GM18517 (cell line): ENCODE measurements around the gene KLHL30.
"Not testable (repeated sequence)": the region's sequence is repeated elsewhere in the genome, so short reads cannot be mapped to it uniquely, and the experiment has no call there.

Experiments
- ATAC-seq: cut with Tn5 transposase; IDR thresholded peaks from one replicate; pipeline ENCODE4 v1.9.1; 2021; ENCODE audit warnings: mild to moderate bottlenecking, moderate library complexity; ENCODE audit not compliant: unreplicated experiment

Gene KLHL30

GRCh38 chr2:238160206-238161129, 22.0 kb downstream of the KLHL30 start:
- no peak for ATAC-seq

- no peak for ATAC-seq
Measured at GRCh38 chr2:238161291-238162051, 23.0 kb downstream of the KLHL30 start.

- ATAC-seq, result no peak
Measured at GRCh38 chr2:238162251-238162845, 23.9 kb downstream of the KLHL30 start.

DNA sequence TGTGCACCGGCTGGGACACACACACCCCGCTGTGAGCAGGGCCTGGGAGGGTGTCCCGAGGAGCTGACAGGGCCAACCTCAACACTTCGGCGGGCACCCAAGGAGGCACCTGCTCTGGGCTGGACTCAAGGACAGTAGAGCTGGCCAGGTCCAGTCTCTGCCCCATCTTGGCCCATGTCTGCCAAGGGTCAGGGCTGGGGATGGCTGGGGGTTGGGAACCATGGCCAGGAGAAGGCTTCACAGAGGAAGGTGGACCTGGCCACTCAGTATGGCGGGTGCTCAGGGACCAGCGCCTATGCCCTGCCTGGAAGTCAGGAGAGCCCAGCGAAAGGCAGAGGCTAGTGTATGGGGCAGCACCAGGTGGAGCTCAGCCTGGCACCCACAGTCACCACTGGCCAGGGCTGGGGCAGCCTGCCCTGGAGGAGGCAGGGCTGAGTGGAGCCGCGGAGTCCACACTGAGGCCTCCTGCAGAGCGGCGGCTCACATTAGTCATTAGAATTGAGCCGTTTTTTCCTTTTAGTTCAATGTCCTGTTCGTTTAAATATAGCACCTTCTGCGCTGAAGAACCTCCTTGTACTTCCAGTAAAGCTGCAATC, 24.5 kb downstream of the KLHL30 start:
- no peak for ATAC-seq

GRCh38 chr2:238163481-238164198, 25.2 kb downstream of the KLHL30 start:
- no peak for ATAC-seq

DNA sequence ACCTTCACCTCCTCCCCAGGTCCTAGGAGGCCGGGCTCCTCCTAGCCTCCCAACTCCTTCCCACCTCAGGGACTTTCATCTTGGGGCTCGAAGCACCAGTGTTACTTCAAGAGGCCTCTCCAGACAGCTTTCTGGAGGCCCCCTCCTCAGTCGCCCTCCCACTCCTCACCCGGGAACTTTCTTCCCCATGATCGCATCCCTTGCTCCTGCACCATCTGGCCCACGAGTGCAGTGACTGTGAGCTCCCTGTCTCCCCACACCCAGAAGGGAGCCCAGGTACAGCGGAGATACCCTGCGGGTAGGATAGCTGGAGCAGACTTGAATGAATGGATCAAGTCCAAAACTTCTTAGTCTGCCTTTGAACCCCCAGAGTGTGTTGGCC, 26.4 kb downstream of the KLHL30 start:
- no peak for ATAC-seq

DNA sequence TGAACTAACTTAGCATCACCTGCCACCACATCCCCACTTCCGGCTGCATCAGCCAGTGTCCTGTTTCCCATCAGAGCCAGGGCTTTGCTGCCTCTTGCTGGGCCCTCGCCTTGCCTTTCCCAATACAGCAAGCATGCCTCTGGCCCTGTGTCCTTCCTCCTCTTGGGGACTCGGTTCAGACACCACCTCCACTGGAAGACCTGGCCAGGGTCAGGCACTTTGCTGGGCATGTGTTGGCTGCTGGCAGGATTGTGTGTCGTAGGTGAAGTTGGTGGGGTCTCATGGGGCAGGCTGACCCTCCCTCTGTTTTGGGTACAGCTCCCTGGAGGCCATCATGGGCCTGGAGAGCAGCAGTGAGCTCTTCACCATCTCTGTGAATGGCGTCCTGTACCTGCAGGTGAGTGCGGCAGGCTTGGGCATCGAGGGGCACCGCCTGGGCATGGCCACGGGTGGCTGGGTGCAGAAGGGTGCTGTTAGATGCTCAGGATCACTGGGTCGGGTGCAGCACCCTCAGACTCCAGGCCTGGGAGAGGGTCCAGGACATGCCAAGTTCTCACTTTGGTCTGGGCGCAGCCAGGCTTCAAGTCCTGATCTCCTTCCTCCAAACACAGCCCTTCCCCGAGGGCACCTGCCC, 26.9 kb downstream of the KLHL30 start:
- ATAC-seq, result no peak

DNA sequence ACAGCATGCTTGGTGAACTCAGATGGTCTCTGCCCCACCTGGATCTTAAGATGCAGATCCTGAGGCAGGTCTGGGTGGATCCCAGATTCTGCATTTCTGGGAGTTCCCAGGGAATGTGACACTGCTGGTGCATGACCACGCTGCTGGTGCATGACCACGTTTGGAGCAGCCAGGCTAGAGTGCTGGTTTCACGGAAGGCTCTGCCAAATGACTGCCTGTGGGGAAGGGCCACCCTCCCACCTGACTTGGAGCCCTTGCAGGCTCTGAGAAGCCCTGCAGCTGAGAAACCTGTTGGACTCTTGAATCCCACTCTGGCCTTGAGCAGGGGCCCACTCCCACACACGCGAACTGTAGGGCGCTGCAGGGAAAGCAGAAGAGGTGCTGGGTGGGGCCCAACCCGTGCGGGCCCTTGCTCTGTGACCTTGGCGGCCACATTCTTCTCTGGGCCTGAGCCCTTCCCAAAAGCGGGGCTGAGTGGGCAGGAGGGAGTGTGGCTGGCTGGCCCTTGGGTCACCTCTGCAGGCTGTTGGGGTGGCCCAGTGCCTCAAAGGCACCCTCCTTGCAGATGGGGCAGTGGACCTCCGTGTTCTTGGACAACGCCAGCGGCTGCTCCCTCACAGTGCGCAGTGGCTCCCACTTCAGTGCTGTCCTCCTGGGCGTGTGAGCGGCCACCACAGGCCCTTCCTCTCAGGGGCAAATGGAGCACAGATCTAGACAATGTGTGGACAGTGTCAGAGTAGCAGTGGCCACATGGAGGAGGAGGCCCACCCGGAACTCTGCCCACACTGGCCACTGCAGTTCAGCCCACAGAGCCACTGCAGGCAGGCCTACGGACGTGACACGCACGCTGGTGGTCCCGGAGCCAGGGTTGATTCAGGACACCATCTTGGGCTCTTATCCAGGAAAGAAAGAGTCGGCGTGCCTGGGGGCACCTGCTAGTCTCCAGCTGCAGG, 28.2 kb downstream of the KLHL30 start:
- ATAC-seq, result no peak

- ATAC-seq, result no peak
Measured at GRCh38 chr2:238167344-238167715, 28.9 kb downstream of the KLHL30 start.

DNA sequence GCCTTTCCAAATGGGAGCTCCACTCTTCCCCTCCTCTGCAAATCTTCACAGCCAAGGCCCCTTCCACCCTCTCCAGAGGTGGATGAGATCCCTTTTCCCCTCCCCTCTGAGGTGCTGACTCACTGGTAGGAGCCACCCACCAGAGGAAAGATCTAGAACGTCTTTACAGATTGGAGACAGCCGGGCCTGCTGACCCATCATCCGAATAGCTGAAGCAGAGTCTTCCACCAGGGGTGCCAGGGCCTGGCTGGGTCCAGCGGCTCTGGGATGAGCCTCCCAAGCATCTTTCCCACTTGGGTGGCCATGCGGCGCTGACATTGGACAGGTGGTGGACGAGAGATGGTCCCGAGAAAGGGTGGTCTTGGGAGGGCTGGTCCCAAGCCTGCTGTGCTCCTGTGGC, 29.3 kb downstream of the KLHL30 start:
- ATAC-seq, result no peak

GRCh38 chr2:238168196-238169047, 30.0 kb downstream of the KLHL30 start:
- ATAC-seq, result no peak

GRCh38 chr2:238169048-238169707, 30.7 kb downstream of the KLHL30 start:
- no peak for ATAC-seq

DNA sequence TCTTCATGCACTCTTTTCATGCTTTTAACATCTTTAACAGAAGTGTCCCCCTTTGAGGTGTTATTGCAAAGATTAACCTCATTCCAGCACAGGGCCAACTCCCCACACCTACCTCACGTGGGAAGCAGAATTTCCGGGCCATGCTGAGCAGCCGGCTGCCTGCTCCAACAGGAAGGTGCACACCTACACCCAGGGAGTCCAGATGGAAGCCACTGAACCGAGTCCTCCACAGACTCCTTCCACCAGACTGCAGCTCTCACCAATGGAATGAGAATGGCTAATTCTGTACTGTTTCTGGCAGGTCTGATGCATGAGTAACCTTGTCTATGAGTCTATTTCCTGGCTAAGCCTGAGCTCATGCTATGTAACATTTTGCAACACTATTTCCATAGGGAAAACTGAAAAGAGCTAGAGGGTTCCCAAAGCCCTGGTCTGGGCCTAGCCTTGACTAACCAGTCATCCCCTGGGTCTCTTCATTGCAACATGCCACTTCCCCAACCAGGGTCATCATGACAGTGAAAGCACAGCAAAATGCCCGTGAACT, 31.3 kb downstream of the KLHL30 start:
- no peak for ATAC-seq

GRCh38 chr2:238170386-238171071, 32.1 kb downstream of the KLHL30 start:
- ATAC-seq, result no peak

DNA sequence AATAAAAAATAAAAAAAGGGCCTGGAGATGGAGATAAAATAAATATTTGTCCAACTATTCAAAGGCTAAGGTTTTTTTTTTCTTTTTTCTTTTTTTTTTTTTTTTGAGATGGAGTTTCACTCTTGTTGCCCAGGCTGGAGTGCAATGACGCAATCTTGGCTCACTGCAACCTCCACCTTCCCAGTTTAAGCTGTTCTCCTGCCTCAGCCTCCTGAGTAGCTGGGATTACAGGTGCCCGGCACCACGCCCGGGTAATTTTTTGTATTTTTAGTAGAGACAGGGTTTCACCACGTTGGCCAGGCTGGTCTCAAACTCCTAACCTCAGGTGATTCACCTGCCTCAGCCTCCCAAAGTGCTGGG, 32.6 kb downstream of the KLHL30 start:
- not testable (repeated sequence) for ATAC-seq

- ATAC-seq, result no peak
Measured at GRCh38 chr2:238171575-238172187, 33.2 kb downstream of the KLHL30 start.
